NCI-H1930 (cell line): ENCODE measurements around the gene OTULINL.

Source experiments
- DNase-seq, 2 experiments: peaks; one replicate each; lab custom pipeline; 2025; lab: John Stamatoyannopoulos, UW

Gene OTULINL

DNA sequence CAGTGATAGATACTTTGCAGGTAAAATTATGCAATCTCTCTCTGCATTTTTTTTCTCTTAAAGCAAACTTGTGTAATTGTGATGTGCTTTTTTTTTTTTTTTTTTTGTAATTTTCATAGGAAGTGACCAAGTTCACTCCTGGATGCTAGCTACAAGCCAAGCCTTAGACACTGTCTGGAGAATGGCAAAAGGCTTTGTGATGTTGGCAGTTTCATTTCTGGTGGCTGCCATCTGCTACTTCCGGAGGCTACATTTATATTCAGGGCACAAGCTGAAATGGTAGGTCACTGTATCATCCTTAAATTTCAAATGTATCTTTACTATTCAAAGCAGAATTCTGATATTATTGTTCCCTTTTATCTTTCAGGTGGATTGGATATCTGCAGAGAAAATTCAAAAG is 19.3 kb downstream of the OTULINL start:
- no peak for DNase-seq

DNA sequence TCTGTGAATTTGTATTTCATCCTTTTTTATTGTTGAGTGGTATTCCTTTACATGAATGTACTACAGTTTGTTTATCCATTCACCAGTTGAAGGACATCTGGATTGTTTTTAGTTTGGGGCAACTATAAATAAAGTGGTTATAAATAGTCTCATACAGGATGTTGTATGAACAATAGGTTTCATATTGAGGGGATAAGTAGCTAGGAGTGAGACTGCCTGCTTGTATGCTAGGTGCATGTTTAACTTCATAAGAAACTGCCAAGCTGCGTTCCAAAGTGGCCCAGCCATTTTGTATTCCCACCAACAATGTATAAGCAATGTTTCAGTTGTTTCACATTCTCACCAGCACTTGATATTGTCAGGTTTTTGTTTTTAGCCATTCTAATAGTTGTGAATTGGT is 21.5 kb downstream of the OTULINL start:
- no peak for DNase-seq

DNA sequence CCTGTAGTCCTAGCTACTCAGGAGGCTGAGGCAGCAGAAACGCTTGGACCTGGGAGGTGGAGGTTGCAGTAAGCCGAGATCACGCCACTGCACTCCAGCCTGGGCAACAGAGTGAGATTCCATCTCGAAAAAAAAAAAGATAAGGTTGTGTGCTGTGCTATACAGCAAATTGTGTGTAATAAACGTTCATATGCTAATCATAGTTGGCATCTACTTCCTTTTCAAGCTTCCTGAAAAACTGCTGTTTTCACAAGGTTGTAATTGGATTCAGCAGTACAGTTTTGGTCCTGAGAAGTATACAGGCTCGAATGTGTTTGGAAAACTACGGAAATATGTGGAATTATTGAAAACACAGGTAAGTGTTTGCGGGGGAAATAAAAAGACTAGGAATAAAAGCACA is 25.5 kb downstream of the OTULINL start:
- no peak for DNase-seq

DNA sequence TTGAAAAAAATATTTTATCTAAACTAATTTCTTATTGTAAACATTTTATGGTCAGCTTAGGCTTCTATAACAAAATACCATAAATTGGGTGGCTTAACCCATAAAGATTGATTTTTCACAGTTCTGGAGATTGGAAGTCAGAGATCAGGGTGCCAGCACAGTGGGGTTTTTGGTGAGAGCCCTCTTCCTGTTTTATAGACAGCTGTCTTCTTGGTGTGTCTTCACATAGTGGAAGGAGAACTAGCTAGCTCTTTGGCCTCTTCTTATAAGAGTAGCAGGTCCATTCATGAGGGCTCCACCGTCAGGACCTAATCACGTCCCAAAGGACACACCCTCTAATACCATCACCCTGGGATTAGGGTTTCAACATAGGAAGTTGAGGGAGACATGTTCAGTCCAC is 26.6 kb downstream of the OTULINL start:
- DNase-seq, result no peak

DNA sequence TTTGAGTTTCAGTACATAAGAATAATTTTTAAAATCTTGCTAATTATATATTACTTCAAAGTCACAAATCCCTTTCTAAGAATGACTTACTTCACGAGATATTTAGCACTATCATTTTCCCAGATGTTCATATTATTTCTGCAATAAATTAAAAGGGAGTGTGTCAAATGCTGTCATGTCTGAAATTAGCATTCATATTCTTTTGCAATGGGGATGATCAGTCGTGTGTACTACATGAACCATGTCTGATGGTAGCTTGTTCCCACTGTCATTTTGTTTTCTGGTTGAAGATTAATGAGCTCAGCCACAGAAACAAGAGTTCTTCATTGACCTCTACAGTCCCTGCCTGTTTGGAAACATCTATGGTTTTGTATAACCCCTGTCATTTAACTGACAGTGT is 30.1 kb downstream of the OTULINL start:
- no peak for DNase-seq

DNA sequence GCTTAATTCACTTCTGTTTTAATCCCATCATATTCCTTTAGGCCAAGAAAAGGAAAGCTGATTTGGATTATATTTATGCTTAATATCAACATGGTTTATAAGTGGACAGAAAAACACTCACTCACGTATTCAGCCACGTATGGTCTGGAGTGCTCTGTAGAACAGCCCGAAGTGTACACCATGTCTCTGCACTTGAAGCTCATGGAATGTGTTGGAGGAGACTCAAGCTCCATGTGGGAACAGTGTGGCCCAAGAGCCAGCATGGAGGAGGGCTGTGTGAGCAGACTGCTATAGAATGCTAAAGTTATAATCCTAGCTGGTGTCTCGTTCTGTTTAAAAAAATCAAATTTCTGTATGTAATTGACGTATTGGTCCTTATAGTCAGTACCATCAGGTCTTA is 32.9 kb downstream of the OTULINL start:
- no peak for DNase-seq

DNA sequence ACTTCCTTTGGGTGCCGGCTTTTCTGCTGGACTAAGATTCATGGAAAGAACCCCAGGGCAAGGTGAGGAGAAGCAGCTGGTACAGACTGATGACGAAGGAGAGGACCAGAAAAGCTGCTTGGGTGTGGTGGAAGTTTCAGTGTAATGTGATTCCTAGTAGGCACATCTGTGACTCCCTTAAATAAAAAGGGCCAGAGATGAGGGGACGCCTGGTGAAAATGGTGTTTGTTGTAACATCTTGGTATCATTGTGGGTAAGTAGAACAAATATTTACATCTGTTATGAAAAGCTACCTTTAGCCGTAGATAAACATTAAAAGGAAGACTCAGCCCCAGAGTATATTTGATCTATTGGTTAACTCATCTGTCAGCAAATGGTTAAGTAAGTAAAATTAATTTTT is 33.8 kb downstream of the OTULINL start:
- DNase-seq, result peak; percentile 52 to 69

DNA sequence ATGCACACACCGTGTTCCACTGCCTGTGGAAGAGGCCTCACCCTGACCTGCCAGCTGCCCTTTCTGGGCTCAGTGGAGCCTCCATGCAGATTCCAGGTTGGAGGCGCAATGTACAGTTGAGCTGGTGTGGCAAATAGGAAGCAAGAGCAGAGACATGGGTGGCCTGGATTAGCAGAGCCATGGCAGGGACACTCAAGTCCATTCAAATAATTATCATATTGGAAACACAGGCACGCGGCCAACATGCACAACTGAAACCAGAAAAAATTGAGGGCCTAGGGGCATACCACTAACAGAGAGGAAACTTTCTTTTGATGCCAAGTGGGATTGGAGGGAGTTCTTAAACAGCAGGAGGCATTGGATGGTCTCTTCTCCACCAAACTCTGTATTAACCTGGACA is 35.8 kb downstream of the OTULINL start:
- no peak for DNase-seq

DNA sequence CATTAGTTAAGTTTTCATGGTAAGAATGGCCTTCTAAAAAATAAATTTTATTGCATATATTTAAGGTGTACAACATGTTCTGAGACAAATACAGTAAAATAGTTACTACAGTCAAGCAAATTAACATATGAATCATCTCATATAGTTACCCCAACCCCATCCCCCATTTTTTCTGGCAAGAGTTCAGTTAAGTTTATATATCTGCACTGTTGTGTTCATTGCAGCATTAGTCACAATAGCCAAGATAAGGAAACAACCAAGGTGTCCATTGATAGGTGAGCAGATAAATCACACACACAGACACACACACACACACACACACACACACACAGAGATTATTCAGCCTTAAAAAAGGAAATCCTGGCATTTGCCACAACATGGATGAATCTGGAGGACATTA is 45.7 kb downstream of the OTULINL start:
- no peak for DNase-seq

DNA sequence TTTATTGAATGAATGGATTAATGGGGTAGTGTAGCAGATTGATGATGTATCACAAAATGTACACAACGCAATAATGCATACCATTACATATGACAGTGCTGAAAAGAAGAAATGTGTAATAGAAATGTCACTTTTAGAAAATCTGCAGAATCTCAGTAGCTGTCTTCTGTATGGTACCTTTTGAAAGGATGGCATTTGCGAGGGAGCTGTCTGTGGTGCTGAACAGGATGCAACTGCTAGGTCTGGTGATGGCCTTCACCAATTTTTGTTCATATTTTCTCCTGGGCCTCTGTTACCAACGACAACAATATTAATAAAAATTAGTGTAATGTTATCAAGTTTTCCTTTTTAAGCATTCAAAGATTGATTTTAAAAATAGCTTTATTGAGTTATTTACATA is 46.8 kb downstream of the OTULINL start:
- DNase-seq, result no peak

DNA sequence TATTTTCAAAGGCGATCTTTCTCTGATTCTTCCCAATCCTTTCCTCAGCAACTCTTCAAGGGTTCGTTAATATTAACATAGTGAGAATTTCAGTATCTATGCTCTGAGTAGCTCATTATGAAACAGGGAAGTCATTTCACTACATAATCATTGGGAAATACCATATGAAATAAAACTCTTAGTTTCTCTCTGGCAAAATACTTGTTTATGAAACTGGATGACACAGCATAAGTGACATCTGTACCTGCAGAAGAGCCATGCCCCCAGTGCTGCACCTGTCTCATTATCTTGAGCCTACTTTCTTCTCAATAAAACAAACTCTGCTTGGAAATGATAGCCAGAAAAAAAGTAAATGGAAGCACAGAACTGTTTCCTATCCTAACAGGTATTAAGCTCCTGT is 49.1 kb downstream of the OTULINL start:
- no peak for DNase-seq

DNA sequence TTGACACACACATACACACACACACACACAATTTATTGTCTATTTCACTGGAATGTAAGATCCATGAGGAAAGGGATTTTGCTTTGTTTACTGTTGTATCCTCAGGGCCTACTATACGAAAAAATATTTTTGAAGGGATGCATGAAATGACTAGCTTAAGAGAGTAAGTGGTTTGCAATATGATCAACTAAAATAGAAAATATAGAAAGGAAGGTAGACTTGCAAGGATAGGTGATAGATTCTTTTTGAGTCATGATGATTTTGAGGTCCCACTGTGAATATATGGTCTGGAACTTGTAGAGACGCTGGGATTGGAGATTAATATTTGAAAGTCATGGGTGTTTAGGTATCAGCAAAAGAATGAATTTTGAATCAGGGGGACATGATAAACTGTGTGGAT is 54.1 kb downstream of the OTULINL start:
- no peak for DNase-seq

DNA sequence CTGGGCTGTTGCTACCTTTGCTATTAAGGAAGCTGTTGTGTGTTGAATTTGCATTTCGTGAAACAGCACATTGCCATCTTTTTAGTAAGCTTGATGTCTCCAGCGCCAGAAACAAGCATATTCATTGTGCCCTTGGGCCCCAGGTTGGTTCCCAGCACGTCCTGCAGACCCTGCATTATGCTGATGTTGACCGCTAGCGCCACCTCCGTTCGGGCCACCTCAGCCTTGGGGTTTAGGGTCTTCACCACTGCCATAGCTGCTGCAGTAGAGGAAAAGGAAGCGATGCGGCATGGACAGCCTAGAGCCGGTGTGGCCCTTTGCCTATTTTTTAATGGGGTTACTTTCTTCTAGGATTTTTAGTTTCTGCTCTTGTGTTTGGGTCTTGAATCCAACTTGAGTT is 59.2 kb downstream of the OTULINL start:
- DNase-seq, result no peak

DNA sequence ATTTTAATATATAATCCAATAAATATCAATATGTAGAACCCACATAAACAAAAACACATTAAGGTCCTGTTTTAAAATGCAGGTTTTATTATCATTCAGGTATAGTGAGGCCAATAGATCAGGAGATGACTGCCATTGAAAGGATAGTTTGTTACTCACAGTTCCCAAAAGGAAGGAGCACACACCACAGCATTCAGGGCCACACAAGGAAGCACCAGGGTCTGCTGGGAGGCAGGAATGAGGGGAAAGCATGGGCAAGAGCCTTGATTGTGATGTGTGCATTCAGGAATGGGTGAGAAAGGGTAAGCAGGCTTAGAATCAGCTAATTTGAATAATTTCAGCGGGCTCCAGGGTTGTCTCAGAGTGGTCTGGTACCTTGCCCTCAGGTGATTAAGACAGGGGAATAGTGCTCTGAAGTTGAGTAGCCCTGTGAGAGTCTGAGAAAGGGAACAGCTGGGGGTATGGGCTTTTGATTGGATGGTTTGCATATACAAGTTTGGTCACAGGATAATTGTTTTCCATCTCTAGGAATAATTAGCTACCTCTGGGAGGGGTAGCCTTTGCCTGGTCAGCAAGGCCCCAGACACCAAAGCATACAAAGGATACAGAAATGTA is 63.1 kb downstream of the OTULINL start:
- no peak for DNase-seq

DNA sequence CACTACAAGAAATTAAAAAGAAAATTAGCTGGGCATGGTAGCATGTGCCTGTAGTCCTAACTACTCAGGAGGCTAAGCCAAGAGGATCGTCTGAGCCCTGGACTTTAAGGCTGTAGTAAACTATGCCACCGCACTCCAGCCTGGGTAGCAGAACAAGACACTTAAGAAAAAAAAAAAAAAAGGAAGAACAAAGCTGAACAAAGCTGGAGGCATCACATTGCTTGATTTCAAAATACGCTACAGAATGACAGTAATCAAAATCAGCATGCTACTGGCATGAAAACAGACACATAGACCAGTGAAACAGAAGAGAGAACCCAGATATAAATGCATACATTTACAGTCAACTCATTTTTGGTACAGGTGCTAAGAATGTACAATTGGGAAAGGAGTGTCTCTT is 68.5 kb downstream of the OTULINL start:
- no peak for DNase-seq

DNA sequence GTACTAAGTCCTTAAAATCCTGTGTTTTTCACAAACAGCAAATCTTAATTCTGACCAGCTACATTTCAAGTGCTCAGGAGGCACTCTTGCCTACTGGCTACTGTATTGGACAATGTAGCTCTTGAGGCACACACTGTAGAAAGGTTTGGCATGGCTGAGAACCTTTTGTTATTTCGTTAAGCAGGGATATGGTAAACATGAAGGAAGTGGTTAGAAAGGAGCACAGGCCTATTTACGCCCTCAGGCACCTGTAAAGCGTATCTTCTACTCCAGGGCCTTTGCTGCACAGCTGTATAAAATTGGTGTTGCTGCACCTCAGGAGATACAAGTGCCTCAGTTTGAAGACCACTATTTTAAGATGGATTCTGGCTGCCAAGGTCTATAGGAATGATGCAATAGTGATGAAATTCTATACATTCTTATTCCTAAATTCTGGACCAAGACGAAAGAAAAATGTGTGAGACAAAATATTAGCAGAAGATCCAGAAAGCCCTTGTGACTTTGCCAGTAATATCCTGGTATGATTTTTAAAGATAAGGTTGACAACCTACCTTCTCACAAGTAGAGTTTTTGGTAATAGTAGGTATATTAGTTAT is 73.7 kb downstream of the OTULINL start:
- DNase-seq, result no peak

DNA sequence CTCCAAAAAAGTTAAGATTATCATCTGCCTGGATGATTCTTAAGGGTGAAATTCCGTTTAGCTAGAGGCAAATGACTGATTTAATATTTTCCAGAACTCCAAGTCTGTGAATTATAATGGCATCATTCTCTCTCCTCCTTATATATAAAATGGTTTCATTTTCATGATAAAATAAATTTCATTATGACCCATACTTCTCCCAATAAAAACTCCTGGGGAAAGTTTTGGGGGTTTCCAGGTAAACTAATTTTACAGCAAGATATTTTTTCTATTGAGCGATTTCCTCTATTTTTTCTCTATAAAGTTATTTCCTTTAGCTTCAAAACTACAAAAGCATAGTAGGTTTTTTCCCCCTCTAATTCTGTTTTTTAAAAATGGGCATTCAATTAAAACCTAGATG is 75.3 kb downstream of the OTULINL start:
- no peak for DNase-seq

DNA sequence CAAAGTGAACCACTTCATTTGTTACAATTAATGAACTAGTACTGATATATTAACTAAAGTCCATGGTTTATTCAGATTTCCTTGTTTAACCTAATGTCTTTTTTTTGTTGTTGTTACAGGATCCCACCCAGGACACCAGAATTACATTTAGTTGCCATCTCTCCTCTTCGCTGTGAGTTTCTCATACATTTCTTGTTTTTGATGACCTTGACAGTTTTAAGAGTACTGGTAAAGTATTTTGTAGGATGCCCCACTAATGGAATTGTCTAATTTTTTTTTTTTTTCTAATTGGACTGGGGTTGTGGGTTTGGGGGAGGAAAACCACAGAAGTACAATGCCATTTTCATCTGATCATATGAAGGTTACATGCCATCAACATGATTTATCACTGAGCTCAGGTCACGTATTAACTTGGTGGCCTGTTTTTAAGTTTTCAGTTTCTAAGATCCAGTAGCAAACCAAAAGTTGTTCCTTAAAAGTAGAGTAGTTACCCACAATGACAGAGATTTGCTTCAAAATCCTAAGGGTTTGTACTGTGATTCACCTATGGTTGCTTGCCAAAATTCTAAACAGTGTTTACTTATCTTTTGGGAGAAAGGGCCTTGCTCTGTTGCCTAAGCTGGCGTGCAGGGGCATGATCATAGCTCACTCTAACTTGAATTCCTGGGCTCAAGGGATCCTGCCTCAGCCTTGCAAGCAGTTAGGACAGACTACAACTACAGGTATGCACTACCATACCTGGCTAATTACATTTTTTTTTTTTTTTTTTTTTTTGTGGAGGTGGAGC is 78.4 kb downstream of the OTULINL start:
- no peak for DNase-seq

DNA sequence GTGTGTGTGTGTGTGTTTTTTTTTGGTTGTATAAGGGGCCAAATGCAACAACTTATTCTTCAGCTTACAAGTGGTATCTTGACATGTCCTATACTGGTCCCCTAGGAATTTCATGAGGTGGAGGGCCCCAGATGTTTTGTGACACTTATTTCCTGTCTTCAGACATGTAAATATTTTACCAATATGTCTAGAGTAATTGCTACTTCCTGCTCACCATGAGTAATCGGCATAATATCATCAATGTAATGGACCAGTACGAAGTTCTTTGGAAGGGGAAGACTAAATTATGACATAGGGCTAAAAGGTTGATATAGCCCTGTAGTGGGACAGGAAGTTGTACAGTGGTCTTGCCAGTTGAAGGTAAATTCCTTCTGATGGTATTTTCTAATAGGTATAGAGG is 79.2 kb downstream of the OTULINL start:
- no peak for DNase-seq
